Stomach (tissue), 4 donors: Measurements from ENCODE around the gene FGFR4.

Experiments
- POLR2A ChIP-seq, 4 donors: fragments of 450-650 bp; IDR thresholded peaks; one replicate each; pipeline ENCODE4 v1.6.1; 2016; ENCODE audit warnings: antibody characterized with exemption in 4 of 4, control low read depth in 2 of 4, mild to moderate bottlenecking in 1 of 4, moderate library complexity in 1 of 4
- POLR2AphosphoS5 ChIP-seq, 3 donors: sonication (generic); formaldehyde crosslinking; IDR thresholded peaks; one replicate each; pipeline ENCODE4 v1.6.1; 2016; ENCODE audit warnings: antibody characterized with exemption in 3 of 3
- TF ChIP-seq, protein P1 (sequence below), 7 experiments: fragments of 450-650 bp in 4 of 7; fragments of 200-600 bp in 3 of 7; sonication (generic) in 3 of 7; IDR thresholded peaks; one replicate each; pipeline ENCODE4 v1.5.1; 2016 to 2019; ENCODE audit warnings: antibody characterized with exemption in 7 of 7, control low read depth in 2 of 7, mild to moderate bottlenecking in 1 of 7

- TF ChIP-seq POLR2AphosphoS5 (IDR thresholded peaks at IDR 0.05) (no peak), POLR2A (IDR thresholded peaks at IDR 0.05) (no peak)
- TF ChIP-seq, protein P1, sequence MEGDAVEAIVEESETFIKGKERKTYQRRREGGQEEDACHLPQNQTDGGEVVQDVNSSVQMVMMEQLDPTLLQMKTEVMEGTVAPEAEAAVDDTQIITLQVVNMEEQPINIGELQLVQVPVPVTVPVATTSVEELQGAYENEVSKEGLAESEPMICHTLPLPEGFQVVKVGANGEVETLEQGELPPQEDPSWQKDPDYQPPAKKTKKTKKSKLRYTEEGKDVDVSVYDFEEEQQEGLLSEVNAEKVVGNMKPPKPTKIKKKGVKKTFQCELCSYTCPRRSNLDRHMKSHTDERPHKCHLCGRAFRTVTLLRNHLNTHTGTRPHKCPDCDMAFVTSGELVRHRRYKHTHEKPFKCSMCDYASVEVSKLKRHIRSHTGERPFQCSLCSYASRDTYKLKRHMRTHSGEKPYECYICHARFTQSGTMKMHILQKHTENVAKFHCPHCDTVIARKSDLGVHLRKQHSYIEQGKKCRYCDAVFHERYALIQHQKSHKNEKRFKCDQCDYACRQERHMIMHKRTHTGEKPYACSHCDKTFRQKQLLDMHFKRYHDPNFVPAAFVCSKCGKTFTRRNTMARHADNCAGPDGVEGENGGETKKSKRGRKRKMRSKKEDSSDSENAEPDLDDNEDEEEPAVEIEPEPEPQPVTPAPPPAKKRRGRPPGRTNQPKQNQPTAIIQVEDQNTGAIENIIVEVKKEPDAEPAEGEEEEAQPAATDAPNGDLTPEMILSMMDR (IDR thresholded peaks at IDR 0.05) = no peak
These were observed 19.2 kb upstream of the FGFR4 start for GRCh38 chr5:177067503-177067902.
